CD4-positive, alpha-beta T cell treated with Interleukin-6 at 100 ng/mL for 8 hours (primary cell): ENCODE data around the gene SIAH2.
A peak's percentile ranks its signal among the peaks of the same experiment; 100 is the strongest.
"Not testable (repeated sequence)": the region's sequence is repeated elsewhere in the genome, so short reads cannot be mapped to it uniquely, and the experiment has no call there.

Experiments
- DNase-seq: peaks from one replicate; pipeline ENCODE4 v3.0.0-alpha.2; 2020; ENCODE audit warnings: mixed read lengths, low spot score

SIAH2 gene, protein sequence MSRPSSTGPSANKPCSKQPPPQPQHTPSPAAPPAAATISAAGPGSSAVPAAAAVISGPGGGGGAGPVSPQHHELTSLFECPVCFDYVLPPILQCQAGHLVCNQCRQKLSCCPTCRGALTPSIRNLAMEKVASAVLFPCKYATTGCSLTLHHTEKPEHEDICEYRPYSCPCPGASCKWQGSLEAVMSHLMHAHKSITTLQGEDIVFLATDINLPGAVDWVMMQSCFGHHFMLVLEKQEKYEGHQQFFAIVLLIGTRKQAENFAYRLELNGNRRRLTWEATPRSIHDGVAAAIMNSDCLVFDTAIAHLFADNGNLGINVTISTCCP

GRCh38 chr3:150763122-150763840 is at the start of gene SIAH2:
Gene SIAH2 (minus strand): TSS chr3:150763169. CDS start chr3:150762849, 320 bp downstream.
- peak; percentile 92 for DNase-seq

DNA sequence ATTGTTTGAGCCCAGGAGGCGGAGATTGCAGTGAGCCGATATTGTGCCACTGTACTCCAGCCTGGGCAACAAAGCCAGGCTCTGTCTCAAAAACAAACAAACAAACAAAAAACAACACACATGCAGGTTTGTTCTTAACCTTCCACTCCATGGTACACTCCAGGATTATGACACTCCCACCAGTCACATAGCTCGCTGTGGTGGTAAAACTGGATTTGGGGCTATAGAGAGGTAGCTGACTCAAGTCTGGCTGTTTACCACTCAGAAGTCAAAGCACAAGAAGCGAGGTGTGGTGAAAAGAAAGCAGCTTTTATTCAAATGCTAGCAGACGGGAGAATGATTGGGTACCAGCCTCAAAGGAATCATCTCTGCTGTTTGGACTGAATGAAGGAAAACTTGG is 49.0 kb upstream of the SIAH2 start:
- no peak for DNase-seq

DNA sequence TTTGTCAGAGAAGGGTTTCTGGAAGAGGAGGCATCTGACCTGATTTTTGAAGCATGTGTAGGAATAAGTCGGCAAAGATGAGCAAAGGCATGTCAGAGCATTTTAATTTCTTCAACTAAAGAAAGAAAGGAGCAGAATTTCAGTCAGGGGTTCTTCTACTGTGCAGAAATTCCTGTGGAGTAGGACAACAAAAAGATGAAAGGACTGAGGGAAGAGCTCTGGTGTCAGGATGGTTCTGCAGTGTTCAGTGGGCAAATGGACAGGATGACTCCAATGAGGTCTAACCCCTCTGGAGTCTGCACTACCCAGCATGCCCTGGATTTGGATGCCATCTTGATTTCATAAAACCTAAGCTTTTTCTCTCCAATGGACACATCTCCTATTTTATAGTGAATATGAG is 47.7 kb upstream of the SIAH2 start:
- DNase-seq = no peak

DNA sequence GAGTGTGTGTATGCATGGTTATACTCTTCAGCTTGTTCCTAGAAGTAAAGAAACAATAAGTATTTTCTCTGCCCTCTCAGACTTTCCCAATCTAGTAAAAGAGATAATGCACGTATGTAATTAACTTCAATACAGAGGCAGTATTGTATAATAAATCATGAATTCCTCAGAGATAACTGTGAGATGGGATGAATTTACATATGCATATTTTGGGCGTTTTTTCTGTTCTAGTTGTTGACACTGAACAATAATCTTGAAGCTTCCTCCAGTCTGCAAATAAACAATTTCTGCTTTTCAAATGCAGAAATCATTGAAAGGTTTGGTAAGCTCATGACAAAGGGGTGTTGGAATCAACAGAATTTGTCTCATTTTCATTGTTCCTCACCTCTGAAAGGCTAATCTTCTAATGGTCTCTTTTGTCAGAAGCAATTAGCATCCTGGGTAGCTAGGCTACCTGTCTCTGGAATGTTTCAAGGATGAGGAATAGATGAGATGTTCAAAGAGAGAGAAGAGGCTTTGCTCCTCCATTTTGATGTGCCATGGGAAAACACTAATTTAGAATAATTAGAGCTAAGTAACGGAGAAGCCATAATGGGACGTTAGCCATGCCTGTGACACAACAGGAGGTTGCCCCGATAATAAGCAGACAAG is 43.3 kb upstream of the SIAH2 start:
- no peak for DNase-seq

GRCh38 chr3:150805354-150805753 is 42.4 kb upstream of the SIAH2 start:
- DNase-seq = no peak

DNA sequence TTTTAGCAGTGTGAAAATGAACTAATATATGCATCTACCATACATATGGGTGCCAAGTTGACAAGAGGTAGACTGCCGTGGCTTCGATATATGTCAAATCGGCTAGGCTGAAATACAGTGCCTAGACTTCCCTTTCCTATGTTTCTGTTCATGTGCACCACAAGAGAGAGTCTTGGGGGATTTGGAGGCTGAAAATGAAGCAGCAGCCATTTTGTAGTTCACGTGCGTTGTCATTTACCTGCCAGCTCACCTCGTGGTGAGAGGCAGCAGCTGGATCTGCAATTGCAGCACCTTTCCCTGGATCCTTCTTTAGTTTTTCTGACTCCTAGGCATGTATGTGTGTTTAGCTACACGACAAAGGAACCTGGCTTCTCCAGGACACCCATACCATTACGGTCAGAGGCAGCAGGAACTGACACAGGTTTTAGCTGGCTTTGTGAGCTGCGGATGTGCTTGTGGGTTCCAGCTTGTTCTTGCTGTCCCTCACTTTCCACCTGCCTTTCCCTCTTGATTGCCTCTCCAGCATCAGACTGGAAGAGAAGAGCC is 40.5 kb upstream of the SIAH2 start:
- DNase-seq = no peak

- DNase-seq = no peak
Measured at GRCh38 chr3:150800722-150801121, 37.8 kb upstream of the SIAH2 start.

- no peak for DNase-seq
Measured at GRCh38 chr3:150798122-150798618, 35.2 kb upstream of the SIAH2 start.

DNA sequence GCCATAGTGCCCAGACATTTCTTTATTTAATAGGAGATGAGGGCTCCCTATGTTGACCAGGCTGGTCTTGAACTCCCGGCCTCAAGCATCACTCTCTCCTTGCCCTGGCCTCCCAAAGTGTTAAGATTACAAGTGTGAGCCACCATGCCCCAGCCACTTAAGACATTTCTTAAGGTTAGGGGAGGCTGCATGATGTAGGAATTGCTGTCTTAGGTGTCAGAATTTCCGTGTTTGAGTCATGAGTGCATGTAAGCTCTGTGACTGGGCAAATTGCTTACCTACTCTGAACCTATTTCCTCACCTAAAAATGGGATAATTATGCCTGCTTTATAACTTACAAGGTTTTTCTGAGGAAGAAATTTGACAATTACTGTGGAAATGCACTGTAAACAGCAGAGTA is 34.2 kb upstream of the SIAH2 start:
- no peak for DNase-seq

GRCh38 chr3:150796527-150796926 is 33.6 kb upstream of the SIAH2 start:
- DNase-seq = not testable (repeated sequence)

GRCh38 chr3:150793641-150794040 is 30.7 kb upstream of the SIAH2 start:
- DNase-seq = no peak

- no peak for DNase-seq
Measured at GRCh38 chr3:150790629-150791028, 27.7 kb upstream of the SIAH2 start.

- no peak for DNase-seq
Measured at GRCh38 chr3:150789451-150789850, 26.5 kb upstream of the SIAH2 start.

DNA sequence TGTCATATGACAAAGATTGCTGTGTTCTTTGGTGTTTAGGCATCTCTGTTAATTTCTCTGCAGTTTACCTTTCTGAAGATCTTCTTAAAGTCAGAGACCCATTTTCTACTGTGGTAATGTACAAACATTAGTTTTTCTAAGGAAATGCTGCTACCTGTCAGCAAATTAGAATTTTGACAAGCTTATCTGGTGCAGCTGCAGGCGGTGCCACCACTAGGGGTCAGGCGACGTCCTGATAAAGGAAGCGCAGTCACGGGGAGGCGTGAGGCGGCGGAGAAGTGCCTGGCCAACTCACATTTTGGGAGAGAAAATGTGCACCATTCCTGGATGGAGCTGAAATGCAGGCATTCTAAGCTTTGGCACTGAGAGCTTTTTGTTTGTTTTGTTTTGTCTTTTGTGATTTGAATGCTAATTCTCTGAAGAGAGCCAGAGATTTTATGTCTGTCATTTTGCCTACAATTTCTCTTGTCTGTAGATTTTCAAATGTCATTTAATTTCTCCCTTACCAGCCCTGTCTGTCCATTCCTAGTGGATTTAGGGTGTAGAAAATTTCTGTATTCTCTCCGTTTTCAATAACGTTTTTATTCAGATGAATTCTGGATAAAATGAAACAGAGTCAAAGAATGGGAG is 24.9 kb upstream of the SIAH2 start:
- DNase-seq = peak; percentile 71

- no peak for DNase-seq
Measured at GRCh38 chr3:150786791-150787190, 23.8 kb upstream of the SIAH2 start.

DNA sequence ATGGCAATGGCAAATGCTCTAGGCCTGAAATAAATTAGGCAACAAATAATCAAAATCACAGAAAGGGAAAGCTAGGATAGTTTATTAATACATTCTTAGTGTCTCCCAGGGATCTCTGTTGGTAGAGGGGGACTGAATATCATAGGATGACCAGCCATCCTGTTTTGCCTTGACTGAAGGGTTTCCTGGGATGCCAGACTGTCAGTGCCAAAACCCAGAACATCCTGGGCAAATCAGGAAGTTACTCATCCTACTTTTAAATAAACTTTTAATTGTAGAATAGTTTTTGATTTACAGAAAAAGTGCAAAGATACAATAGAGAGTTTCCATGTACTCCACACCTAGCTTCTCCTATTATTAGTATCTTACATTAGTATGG is 21.8 kb upstream of the SIAH2 start:
- no peak for DNase-seq

DNA sequence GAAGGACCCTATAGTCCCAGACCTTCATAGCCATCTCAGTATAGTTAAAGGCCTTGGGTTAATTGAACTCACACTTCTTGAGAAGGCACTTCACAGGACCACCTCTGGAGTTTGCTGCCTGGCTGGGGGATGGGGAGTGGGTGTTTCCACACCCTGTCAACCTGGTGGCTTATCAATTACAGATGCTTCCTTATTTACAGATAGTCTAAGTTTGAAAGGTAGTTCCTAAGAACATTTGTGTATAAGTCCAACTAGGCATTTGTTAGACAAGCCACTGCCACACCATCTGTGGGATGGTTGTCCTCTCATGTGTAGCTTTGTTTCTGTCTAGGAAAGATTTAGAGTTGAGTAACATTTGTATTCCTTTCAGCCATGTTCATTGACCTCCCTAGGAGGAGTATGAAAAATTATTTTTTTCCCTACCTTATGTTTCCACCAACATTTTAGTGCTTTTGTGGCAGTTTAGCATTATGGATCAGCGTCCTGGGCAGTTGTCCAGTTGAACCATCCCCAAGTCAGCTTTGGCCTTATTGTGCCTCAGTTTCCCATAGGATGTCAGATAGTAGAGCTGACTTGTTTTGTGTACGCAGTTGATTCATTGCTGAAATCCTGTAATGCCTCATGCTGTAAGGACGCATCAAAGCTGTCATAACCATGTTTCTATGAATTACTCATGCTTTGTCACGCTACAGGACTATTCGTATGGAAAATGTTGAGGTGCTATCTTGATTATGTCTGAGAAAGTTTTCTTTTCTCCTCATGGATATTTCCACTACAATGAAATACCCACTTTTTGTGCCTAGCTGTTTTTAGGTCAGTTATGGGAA is 21.2 kb upstream of the SIAH2 start:
- no peak for DNase-seq

- DNase-seq = no peak
Measured at GRCh38 chr3:150783316-150783715, 20.3 kb upstream of the SIAH2 start.

- DNase-seq = no peak
Measured at GRCh38 chr3:150779402-150779858, 16.5 kb upstream of the SIAH2 start.

DNA sequence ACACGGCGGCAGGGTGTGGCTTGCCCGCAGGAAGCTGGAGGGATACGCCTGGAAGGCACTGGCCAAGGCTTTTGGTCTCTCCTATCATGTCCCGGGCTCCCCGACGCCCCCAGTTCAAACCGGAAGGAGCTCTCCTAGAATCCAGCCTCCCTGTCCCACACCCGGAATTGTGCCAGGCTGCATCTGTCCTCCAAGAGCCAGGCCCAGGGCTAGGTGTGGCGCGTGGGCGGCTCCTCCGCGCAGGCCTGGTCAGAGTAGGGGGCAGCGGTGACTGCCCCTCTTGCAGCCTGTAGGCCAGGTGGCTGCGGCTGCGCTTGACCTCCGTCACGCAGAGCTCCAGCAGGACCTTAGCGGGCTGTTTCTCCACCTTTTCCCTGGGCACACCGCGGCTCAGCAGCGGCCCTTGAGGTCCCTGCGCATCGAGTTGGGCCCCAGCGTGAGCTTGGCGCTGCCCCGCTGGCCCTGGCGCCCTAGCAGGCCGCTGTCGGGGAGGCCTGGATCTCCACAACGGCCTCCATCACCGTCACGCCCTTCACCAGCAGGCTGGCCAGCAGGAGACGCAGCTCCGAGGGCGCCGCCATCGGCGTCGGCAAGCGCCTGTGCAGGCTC is 15.9 kb upstream of the SIAH2 start:
- DNase-seq = no peak
